Astrocyte of the cerebellum (primary cell): ENCODE results near the gene TAS2R40.

Experiments
- DNase-seq: peaks from one replicate; pipeline ENCODE4 v3.0.0-alpha.2; 2011; ENCODE audit warnings: low read depth
- H3K4me3 ChIP-seq: 2 replicates; pipeline ENCODE4 v1.5.1; 2011; ENCODE audit warnings: mild to moderate bottlenecking, low read depth, low read length, moderate library complexity
- CTCF ChIP-seq: IDR thresholded peaks from 2 replicates; pipeline ENCODE4 v1.5.1; 2012; ENCODE audit warnings: low read length, low read depth, moderate library complexity, mild to moderate bottlenecking; ENCODE audit errors: missing control alignments
- in situ Hi-C: cut with HindIII; loops from 2 replicates; pipeline ENCODE4 v1.10.0; 2017; ENCODE audit warnings: low sequenced_read_pairs

Gene TAS2R40

GRCh38 chr7:143233816-143234532 is 12.1 kb downstream of the TAS2R40 start:
- no peak for TF ChIP-seq CTCF
- no peak for DNase-seq
- H3K4me3 ChIP-seq = no peak overlapping the region
- in situ Hi-C loops = no loop called here

GRCh38 chr7:143234533-143234875 is 12.7 kb downstream of the TAS2R40 start:
- H3K4me3 ChIP-seq = no peak overlapping the region
- in situ Hi-C loops = no loop called here
- no peak for DNase-seq
- no peak for TF ChIP-seq CTCF

- in situ Hi-C loops = no loop called here
- H3K4me3 ChIP-seq = no peak overlapping the region
- no peak for TF ChIP-seq CTCF
- no peak for DNase-seq
Observed at GRCh38 chr7:143235561-143235960, 13.7 kb downstream of the TAS2R40 start.

DNA sequence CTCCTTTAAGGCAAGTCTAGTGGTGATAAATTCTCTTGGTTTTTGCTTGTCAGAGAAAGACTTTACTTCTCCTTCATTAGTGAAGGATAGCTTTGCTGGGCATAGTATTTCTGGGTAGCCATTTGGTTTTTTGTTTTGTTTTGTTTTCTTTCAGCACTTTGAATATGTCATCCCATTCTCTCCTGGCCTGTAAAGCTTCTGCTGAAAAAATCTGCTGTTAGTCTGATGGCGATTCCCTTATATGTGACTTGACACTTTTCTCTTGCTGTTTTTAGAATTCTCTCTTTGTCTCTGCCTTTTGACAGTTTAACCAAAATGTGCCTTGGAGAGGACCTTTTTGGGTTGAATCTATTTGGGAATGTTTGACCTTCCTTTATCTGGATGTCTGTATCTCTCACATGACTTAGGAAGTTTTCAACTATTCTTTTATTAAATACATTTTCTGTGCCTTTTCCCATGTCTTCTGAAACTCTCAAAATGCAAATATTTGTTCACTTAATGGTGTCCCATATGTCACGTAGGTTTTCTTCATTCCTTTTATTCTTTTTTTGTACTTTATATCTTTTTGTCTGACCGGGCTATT is 14.7 kb downstream of the TAS2R40 start:
- no peak for TF ChIP-seq CTCF
- no peak for DNase-seq
- in situ Hi-C loops = no loop called here
- no peak overlapping the region for H3K4me3 ChIP-seq

DNA sequence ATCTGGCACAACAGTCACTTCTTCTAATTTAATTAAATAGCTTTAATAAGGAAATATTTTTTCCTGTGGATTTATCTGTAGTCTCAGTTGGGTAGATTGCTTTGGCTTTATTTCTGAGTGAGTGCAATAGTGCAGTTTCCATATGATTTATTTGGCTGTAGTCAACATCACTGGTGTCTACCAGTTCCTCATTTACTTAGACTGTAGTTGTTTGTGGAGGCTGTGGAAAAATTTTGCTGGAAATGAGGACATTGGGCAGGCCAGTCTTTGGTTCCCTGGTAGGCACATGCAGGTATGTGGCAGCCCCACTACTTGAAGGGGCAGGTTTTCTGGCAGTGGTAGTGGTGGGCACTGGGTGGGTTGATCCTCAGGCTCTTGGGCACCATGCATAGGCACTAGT is 15.5 kb downstream of the TAS2R40 start:
- in situ Hi-C loops = no loop called here
- no peak for DNase-seq
- TF ChIP-seq CTCF = no peak
- H3K4me3 ChIP-seq = no peak overlapping the region

DNA sequence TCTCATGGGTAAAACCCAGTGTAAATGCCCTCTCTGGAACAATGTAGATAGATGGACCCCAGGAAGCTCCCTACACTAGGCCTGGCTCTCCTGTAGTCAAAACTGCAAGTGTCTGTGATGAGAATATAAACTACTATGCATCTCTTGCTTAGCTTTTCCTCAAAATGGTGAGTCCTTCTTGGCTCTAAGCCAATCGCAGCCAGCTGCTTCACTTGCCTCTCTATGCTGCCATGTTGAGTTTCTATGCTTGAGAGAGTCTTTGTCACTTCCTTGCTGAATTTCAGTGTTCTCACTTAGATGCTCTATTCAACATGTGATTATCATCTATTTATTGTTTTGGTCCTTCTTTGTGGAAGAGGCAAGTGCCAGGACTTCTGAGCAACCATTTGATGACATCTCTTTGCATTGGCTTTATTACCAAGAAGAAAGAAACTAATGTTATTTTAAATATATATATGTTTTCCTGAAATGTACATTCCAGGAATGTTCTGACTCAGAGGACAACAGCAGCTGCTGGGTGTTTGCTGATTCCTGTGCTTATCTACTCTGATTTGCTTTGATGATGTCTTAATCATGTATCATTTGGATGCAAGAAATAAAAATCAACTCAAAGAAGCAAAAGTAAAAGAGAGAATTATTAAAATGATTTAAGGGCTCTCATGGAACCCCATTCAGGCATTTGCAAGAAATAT is 16.6 kb downstream of the TAS2R40 start:
- no peak for DNase-seq
- in situ Hi-C loops = no loop called here
- TF ChIP-seq CTCF = no peak
- no peak overlapping the region for H3K4me3 ChIP-seq
